ENCODE results near the gene AQP7.
"Not testable (repeated sequence)": the region's sequence is repeated elsewhere in the genome, so short reads cannot be mapped to it uniquely, and the experiment has no call there.

DNA sequence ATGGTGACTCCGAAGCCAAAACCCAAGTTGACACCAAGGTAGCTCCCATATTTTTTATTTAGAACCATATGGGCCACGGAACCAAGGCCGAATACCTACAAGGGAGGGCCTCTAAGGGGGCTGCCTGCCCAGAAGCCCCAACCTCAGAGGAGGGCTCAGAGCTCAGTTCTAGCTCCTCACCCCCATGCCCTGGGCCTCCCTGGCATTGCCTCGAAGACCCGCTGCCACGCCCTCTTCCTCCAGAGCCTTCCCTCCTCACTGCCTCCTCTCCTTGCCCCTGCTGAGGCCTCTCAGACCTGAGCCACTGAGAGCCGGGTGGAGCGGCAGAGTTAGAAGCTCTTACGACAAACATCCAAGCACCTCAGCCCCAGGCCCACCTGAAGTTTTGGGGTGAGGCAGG is 15.4 kb downstream of the AQP7 start:
- not testable (repeated sequence) for TF ChIP-seq POLR2AphosphoS5, POLR2A, TAF1, POU2F2 (IDR thresholded peaks at IDR 0.05; ENCODE audit: low read depth, low read length)

Measured in GM12891 (cell line).